Parathyroid adenoma (tissue), 2 donors: ENCODE measurements around the gene AARS1.
"Not testable (repeated sequence)": the region's sequence is repeated elsewhere in the genome, so short reads cannot be mapped to it uniquely, and the experiment has no call there.

Experiments
- H2AFZ ChIP-seq: fragments of 300-600 bp; sonication (generic); one replicate; pipeline ENCODE4 v1.7.0; 2017; ENCODE audit warnings: antibody characterized with exemption, mild to moderate bottlenecking
- H3K27ac ChIP-seq: fragments of 300-600 bp; sonication (generic); one replicate; pipeline ENCODE4 v1.7.0; 2017
- H3K27me3 ChIP-seq: fragments of 300-600 bp; sonication (generic); one replicate; pipeline ENCODE4 v1.7.0; 2017; ENCODE audit warnings: low read length; ENCODE audit not compliant: control insufficient read depth, insufficient read depth
- H3K36me3 ChIP-seq: fragments of 300-600 bp; sonication (generic); one replicate; pipeline ENCODE4 v1.7.0; 2017; ENCODE audit warnings: low read length; ENCODE audit not compliant: control insufficient read depth, insufficient read depth
- H3K4me1 ChIP-seq: fragments of 300-600 bp; sonication (generic); one replicate; pipeline ENCODE4 v1.7.0; 2017; ENCODE audit warnings: control low read depth
- H3K4me2 ChIP-seq: fragments of 300-600 bp; sonication (generic); one replicate; pipeline ENCODE4 v1.7.0; 2017; ENCODE audit warnings: low read length
- H3K4me3 ChIP-seq: fragments of 300-600 bp; sonication (generic); one replicate; pipeline ENCODE4 v1.7.0; 2017; ENCODE audit warnings: low read depth, low read length
- H3K79me2 ChIP-seq: fragments of 300-600 bp; sonication (generic); one replicate; pipeline ENCODE4 v1.7.0; 2017; ENCODE audit warnings: control low read depth
- H3K9ac ChIP-seq: fragments of 300-600 bp; sonication (generic); one replicate; pipeline ENCODE4 v1.7.0; 2017; ENCODE audit warnings: mild to moderate bottlenecking
- H3K9me3 ChIP-seq: fragments of 300-600 bp; sonication (generic); one replicate; pipeline ENCODE4 v1.7.0; 2017; ENCODE audit warnings: low read length; ENCODE audit not compliant: control insufficient read depth
- CTCF ChIP-seq: fragments of 300-600 bp; sonication (generic); IDR thresholded peaks from one replicate; pipeline ENCODE4 v1.7.0; 2017; ENCODE audit warnings: antibody characterized with exemption, mild to moderate bottlenecking
- donor health status: primary hyperparathyroidism.

Gene AARS1

DNA sequence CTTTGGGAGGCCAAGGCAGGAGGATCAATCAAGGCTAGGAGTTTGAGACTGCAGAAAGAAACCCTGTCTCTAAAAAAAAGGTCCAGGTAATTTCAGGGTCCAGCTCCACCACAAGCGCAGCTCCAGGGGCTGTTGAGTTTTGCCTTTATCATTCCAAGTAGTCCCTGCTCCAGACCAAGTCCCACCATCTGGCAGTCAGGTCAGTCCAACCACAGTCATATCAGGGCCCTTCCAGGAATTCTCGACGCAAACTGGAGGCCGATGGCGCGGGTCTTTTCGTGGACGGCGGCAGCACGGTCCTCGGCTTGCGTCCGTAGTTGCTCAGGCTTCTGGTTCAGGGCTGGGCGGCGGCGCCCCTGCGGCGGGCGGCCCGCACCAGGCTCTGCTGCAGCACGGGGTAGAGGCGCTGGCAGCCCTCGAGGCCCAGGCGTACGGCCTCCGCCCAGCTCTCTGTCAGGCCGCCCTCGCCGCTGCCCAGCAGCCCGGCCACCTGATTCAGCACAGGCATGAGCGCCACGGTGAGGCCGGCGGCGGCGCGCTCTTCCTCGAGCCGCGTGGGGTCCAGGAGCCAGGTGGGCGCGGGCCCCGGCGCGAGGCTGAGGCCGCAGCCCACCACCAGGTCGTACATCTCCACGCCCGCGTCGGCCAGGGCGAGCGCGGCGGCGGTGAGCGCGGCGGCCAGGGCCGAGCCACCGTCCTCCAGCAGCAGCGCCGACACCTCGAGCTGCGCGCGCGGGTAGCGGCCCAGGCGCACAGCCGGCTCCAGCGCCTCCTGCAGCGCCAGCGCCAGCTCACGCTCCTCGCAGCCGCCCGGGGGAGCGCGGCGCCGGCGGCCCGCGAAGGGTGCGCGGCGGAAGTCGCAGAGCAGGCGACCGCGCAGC, 38.3 kb downstream of the AARS1 start:
- no peak overlapping the region for H3K9ac ChIP-seq
- TF ChIP-seq CTCF = no peak
- H3K4me2 ChIP-seq = peak overlapping the region; percentile 75
- H2AFZ ChIP-seq = peak overlapping the region; percentile 78
- no peaks in the 10 kb centered on the region for H3K27me3 ChIP-seq
- no peaks in the 10 kb centered on the region for H3K79me2 ChIP-seq
- peak overlapping the region; percentile 40 for H3K27ac ChIP-seq
- no peaks in the 10 kb centered on the region for H3K9me3 ChIP-seq
- H3K36me3 ChIP-seq = no peaks in the 10 kb centered on the region
- H3K4me3 ChIP-seq = peak overlapping the region; percentile 52
- H3K4me1 ChIP-seq = no peaks in the 10 kb centered on the region

GRCh38 chr16:70249697-70250096, 39.6 kb downstream of the AARS1 start:
- H3K9ac ChIP-seq, H3K36me3 ChIP-seq, H3K4me3 ChIP-seq, H3K4me1 ChIP-seq, H3K79me2 ChIP-seq, H3K27me3 ChIP-seq, H3K27ac ChIP-seq, H3K9me3 ChIP-seq, H2AFZ ChIP-seq, H3K4me2 ChIP-seq: not testable (repeated sequence)

DNA sequence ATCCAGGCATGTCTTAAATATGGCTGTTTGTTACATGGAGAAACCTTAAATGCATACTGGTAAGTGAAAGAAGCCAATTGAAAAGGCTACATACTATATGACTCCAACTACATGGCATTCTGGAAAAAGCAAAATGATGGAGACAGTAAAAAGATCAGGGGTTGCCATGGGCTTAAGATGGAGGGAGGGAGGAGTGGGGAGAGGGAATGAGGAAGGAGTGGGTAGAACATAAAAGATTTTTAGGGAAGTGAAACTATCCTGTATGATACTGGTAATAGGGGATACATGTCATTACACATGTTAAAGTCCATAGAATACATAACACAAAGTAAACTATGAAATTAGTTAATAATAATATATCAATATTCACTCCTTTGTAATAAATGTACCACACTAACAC, 50.5 kb downstream of the AARS1 start:
- not testable (repeated sequence) for H3K4me3 ChIP-seq, H2AFZ ChIP-seq, H3K27me3 ChIP-seq, H3K36me3 ChIP-seq, H3K4me1 ChIP-seq, H3K9me3 ChIP-seq, H3K79me2 ChIP-seq, H3K4me2 ChIP-seq, H3K27ac ChIP-seq, H3K9ac ChIP-seq

DNA sequence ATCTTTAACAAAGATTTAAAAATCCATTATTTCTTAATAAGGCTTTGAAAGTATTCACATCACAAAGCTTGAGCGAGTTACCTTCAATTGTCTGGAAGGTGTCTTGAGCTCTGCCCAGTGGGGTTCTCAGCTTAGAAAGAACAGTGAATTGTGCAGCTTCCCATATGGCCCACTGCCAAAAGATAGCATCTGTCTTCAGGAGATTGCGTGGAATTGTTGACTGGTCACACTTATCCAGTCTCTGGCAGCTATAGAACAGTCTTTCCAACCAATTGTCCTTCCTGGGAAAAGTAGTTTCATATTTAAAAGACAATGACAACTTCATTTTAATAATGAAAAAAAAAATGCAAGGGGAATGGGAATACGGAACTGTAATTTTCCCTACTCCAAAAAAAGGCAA, 57.5 kb downstream of the AARS1 start:
- H3K27me3 ChIP-seq, H3K9ac ChIP-seq, H3K4me3 ChIP-seq, H3K27ac ChIP-seq, H3K9me3 ChIP-seq, H3K4me1 ChIP-seq, H3K4me2 ChIP-seq, H3K36me3 ChIP-seq, H2AFZ ChIP-seq, H3K79me2 ChIP-seq: not testable (repeated sequence)

DNA sequence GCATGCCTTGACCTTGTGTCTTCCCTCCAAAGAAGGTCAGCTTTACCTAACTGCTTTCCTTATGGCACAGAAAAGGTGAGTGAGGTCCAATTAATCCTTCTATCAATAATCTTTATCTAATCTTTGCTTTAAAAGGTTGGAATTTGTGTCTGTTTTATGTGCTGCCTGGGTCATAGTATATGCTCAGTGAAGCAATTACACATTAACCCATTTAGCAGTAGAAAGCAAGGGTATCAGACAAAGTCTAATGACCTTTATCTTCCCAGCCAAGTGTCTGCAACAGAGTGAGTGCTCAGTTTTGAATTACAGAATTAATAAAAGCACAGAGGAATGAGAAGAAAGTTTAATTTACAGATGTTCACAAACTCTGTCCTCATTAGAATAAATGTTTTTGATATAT, 63.3 kb downstream of the AARS1 start:
- not testable (repeated sequence) for H3K36me3 ChIP-seq, H3K4me1 ChIP-seq, H3K27me3 ChIP-seq, H3K9me3 ChIP-seq, H3K27ac ChIP-seq, H3K9ac ChIP-seq, H3K4me2 ChIP-seq, H2AFZ ChIP-seq, H3K4me3 ChIP-seq, H3K79me2 ChIP-seq

DNA sequence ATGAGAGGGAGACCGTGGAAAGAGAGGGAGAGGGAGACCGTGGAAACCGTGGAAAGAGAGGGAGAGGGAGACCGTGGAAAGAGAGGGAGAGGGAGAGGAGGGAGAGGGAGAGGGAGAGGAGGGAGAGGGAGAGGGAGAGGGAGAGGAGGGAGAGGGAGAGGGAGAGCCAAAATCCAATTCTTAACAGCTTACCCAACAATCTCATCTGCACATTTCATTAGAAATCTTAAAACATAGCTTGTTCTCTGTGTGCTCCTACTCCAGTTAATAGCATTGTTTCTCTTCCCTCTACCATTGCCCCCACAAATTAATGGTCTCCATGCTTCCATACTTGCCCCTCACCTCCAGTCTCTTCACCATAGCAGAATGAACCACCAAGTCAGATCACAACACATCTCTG, 63.9 kb downstream of the AARS1 start:
- H3K27me3 ChIP-seq, H3K27ac ChIP-seq, H3K79me2 ChIP-seq, H3K36me3 ChIP-seq, H3K4me3 ChIP-seq, H3K9ac ChIP-seq, H3K4me2 ChIP-seq, H3K9me3 ChIP-seq, H2AFZ ChIP-seq, H3K4me1 ChIP-seq: not testable (repeated sequence)

DNA sequence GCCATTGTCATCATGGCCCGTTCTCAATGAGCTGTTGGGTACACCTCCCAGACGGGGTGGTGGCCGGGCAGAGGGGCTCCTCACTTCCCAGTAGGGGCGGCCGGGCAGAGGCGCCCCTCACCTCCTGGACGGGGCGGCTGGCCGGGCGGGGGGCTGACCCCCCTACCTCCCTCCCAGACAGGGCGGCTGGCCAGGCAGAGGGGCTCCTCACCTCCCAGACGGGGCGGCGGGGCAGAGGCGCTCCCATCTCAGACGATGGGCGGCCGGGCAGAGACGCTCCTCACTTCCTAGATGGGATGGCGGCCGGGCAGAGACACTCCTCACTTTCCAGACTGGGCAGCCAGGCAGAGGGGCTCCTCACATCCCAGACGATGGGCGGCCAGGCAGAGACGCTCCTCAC, 64.7 kb downstream of the AARS1 start:
- H3K27ac ChIP-seq, H3K9ac ChIP-seq, H2AFZ ChIP-seq, H3K4me1 ChIP-seq, H3K4me3 ChIP-seq, H3K27me3 ChIP-seq, H3K4me2 ChIP-seq, H3K9me3 ChIP-seq, H3K79me2 ChIP-seq, H3K36me3 ChIP-seq: not testable (repeated sequence)

GRCh38 chr16:70223971-70224513, 65.3 kb downstream of the AARS1 start:
- not testable (repeated sequence) for H3K27ac ChIP-seq, H3K27me3 ChIP-seq, H3K4me2 ChIP-seq, H3K9me3 ChIP-seq, H3K79me2 ChIP-seq, H3K9ac ChIP-seq, H3K4me1 ChIP-seq, H3K4me3 ChIP-seq, H2AFZ ChIP-seq, H3K36me3 ChIP-seq

- not testable (repeated sequence) for H3K4me2 ChIP-seq, H3K27ac ChIP-seq, H3K27me3 ChIP-seq, H3K36me3 ChIP-seq, H3K4me1 ChIP-seq, H3K4me3 ChIP-seq, H3K79me2 ChIP-seq, H3K9me3 ChIP-seq, H3K9ac ChIP-seq, H2AFZ ChIP-seq
Measured at GRCh38 chr16:70223216-70223615, 66.1 kb downstream of the AARS1 start.

DNA sequence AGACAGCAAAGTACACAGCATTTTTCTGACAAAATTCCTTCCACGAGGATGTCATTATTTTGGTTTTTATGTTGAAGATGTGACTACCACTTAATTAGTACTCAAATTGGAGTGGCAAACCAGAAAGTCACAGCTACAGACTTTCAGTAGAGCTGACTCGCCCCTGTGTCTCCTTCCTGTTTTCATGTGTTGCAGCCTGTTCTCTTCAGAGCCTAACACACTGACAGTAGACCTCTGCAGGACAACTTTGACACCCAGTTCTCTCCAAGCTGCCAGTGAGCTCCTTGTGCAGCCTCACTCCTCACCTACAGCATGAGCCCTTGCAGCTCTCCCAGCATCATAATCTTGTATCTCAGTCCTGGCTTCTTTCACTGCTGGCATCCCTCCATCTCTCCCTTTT, 66.7 kb downstream of the AARS1 start:
- H3K4me2 ChIP-seq, H3K9me3 ChIP-seq, H3K27me3 ChIP-seq, H3K4me3 ChIP-seq, H3K79me2 ChIP-seq, H3K4me1 ChIP-seq, H2AFZ ChIP-seq, H3K9ac ChIP-seq, H3K36me3 ChIP-seq, H3K27ac ChIP-seq: not testable (repeated sequence)
